ENCODE data around the gene C4orf50. TPM values are rescaled to one million over a fixed set of nuclear protein-coding genes. Genes with fewer than 3 reads are reported as not detected.
"Not testable (repeated sequence)": the region's sequence is repeated elsewhere in the genome, so short reads cannot be mapped to it uniquely, and the experiment has no call there.

Gene C4orf50
- total and polyA plus RNA-seq, 8 donors, result 0.01 to 0.10 (median 0.01) TPM; not detected in 1

DNA sequence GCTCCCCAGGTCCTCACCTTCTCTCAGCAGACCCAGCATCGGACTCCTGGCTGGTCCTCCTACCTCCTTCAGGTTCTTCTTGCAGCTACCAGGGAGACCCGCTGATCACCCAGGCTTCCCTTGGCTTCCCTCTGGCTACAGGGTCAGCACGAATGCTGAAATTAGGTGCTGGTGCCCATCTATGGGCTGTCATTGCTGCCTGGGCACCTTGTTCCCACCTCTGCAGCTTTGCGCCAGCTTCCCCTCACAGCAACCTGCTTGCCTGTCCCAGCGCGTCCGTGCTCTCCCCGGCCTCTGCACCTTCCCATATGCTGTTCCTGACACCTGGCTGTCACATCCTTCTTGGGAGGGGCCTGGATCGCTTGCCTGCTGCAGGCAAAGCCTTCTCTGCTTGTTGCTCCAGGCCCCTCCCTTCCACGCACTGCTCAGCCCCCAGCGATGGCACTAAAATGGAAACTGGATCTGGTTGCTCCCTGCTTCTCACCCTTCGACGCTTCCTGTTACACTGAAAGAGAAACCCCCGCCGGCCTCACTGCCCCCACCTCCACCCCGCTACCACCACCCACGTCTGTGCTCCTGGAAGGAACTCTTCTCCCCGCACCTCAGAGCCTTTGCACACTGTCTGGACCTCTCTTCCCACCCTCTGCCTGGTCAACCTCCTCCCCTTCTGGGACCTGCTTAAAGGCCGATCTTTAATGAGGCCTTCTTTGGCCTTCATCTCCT lies 22.2 kb downstream of the C4orf50 start:
- H3K36me3 ChIP-seq, result no peaks in the 10 kb centered on the region
- no peaks in the 10 kb centered on the region for H3K4me1 ChIP-seq
- no peak for DNase-seq
- TF ChIP-seq, protein P1, sequence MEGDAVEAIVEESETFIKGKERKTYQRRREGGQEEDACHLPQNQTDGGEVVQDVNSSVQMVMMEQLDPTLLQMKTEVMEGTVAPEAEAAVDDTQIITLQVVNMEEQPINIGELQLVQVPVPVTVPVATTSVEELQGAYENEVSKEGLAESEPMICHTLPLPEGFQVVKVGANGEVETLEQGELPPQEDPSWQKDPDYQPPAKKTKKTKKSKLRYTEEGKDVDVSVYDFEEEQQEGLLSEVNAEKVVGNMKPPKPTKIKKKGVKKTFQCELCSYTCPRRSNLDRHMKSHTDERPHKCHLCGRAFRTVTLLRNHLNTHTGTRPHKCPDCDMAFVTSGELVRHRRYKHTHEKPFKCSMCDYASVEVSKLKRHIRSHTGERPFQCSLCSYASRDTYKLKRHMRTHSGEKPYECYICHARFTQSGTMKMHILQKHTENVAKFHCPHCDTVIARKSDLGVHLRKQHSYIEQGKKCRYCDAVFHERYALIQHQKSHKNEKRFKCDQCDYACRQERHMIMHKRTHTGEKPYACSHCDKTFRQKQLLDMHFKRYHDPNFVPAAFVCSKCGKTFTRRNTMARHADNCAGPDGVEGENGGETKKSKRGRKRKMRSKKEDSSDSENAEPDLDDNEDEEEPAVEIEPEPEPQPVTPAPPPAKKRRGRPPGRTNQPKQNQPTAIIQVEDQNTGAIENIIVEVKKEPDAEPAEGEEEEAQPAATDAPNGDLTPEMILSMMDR (IDR thresholded peaks at IDR 0.05), result no peak
- no peak overlapping the region for H3K27ac ChIP-seq
- no peak for ATAC-seq
- H3K27me3 ChIP-seq, result peaks cover 0 to 61% of the 10 kb centered on the region in 2 donors
- H3K9me3 ChIP-seq, result no peaks in the 10 kb centered on the region
- H3K4me3 ChIP-seq, result no peak overlapping the region
- intact Hi-C loops (cut with DNase I), result no loop called here

DNA sequence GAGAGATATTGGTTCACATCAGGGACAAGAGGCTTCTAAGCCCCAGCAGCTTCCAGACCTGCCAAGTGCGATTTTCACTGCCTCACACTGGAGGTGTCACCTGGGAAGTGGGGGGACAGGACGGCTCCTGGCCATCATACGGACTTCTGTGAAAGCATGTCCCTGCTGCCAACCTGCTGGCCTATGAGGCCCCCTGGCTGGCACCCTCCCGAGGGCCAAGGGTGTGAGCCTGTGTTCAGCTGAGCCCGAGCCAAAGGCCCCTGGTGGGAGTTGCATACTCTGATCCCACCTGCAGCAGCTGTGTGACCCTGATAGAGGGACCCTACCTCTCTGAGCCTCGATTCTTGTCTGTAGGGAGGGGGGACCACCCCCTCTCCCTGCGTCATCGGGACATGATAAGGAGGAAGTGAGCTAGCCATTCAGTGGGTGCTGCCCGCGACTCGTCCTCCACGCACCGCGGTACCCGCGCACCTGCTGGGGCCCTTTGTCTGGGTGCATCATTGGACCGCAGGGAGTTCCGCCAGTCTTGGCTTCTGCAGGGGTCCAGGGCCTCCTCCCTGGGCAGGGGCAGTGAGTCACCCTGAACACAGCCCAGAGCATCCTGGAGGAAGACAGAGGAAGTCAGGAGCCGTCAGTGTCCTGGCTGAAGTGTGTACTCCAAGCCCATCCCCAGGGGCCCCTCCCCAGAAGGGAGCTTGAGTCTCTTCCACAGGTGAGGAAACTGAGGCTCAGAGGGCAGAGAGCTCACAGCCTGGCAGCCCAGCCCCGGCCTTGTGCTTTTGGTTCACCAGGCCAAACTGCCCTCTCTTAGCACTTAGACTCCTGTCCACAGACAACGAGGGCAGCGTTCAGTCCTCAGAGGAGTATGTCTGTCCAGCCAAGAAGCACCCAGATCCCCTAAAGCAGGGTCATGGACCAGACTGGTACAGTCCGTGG lies 24.1 kb downstream of the C4orf50 start:
- no peaks in the 10 kb centered on the region for H3K9me3 ChIP-seq
- peaks cover 0 to 55% of the 10 kb centered on the region in 2 donors for H3K27me3 ChIP-seq
- H3K36me3 ChIP-seq, result no peaks in the 10 kb centered on the region
- TF ChIP-seq, protein P1 (IDR thresholded peaks at IDR 0.05), result no peak
- H3K4me1 ChIP-seq, result no peaks in the 10 kb centered on the region
- H3K27ac ChIP-seq, result no peak overlapping the region
- no peak overlapping the region for H3K4me3 ChIP-seq
- intact Hi-C loops (cut with DNase I), result no loop called here
- ATAC-seq, result no peak
- DNase-seq, result peak in 1 of 4 donors; percentile 75

DNA sequence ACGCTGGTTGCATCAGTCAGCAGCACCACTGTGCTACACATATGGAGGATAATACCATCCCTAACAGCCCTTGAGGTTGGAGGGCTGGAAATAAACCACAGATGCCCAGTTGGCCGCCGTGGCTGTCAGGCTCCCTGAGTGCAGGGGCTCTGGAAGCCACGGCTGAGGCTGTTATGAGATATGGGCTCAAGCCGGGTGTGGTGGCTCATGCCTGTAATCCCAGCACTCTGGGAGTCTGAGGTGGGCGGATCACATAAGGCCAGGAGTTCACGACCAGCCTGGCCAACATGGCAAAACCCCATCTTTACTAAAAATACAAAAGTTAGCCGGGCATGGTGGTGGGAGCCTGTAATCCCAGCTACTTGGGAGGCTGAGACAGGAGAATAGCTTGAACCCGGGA lies 24.9 kb downstream of the C4orf50 start:
- ATAC-seq, result not testable (repeated sequence)

DNA sequence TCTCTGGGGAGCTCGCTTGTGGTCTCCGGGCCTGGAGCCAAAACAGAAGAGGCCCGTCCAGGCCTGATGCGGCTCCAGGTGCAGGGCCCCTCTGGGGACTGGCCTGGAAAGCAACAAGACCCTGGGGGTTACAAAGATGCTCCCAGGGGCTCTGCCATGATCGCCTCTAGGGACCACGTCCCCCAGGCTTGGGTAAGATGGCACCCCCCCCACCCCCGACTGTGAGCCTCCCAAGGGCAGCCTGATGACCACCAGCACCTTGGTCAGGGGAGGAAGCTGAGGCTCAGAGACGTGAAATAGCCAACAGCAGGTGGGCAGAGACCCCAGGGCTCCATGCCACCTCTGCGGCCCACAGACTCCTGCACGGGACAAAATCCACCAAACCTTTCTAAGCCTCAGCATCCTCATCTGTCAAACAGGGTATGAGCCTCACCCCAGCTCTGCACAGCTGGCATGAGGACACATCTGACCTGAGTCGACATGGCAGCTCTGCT lies 25.4 kb downstream of the C4orf50 start:
- DNase-seq (no peak), ATAC-seq (no peak)
- Histone ChIP-seq H3K4me3 (no peak overlapping the region), H3K27me3 (peaks cover 0 to 46% of the 10 kb centered on the region in 2 donors), H3K36me3 (no peaks in the 10 kb centered on the region), H3K9me3 (no peaks in the 10 kb centered on the region), H3K4me1 (no peaks in the 10 kb centered on the region), H3K27ac (no peak overlapping the region)
- intact Hi-C loops (cut with DNase I), result no loop called here
- TF ChIP-seq, protein P1 (IDR thresholded peaks at IDR 0.05), result no peak

More for the DNA sequence above, 24.9 kb downstream of the C4orf50 start:
- H3K4me1 ChIP-seq; H3K9me3 ChIP-seq; H3K36me3 ChIP-seq; DNase-seq; H3K27ac ChIP-seq; intact Hi-C loops (cut with DNase I); H3K4me3 ChIP-seq: not testable (repeated sequence)
- peaks cover 0 to 47% of the 10 kb centered on the region in 2 donors for H3K27me3 ChIP-seq

DNA sequence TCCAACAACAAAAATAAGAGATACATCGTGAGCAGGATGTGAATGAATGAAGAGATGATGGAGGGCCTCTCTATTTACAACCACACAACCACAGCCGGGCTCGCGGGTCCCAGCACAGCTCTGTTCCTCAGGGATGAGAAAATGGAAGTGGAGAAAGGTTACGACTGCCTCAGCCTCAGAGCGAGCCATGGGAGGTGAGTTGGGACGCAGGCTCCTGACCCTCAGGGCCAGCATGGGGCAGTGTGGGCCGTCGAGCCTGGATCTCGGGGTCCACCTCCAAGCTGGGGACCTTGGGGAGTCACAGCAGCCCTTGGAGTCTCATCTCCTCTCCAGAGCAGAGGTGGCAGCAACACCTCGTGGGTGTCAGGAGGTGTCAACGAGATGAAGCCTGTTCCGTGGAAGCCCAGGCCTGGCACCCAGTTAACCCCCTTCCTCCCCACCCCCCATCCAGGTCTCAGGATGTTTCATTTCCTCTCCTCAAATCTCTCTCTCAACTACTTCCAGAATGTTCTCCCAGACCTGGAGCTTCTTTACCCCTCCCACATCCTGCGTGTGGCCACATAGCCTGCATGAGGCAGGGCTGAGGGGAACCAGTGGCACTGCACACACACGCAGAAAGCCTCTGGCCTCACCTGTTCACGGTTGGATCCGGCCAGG lies 25.9 kb downstream of the C4orf50 start:
- Histone ChIP-seq H3K4me3 (no peak overlapping the region), H3K27ac (no peak overlapping the region), H3K27me3 (peaks cover 0 to 46% of the 10 kb centered on the region in 2 donors), H3K4me1 (no peaks in the 10 kb centered on the region), H3K9me3 (no peaks in the 10 kb centered on the region), H3K36me3 (no peaks in the 10 kb centered on the region)
- DNase-seq (no peak), ATAC-seq (no peak)
- TF ChIP-seq, protein P1 (IDR thresholded peaks at IDR 0.05), result no peak
- intact Hi-C loops (cut with DNase I), result no loop called here
